Hepatic stellate cell (primary cell): ENCODE results near the gene KLHL22.
"Not testable (repeated sequence)": the region's sequence is repeated elsewhere in the genome, so short reads cannot be mapped to it uniquely, and the experiment has no call there.

Experiments
- DNase-seq: peaks from one replicate; pipeline ENCODE4 v3.0.0; 2011; ENCODE audit warnings: low spot score

KLHL22 gene

GRCh38 chr22:20415699-20416098 is 79.9 kb downstream of the KLHL22 start:
- not testable (repeated sequence) for DNase-seq

- DNase-seq: not testable (repeated sequence)
These were observed 80.4 kb downstream of the KLHL22 start for GRCh38 chr22:20415241-20415640.

GRCh38 chr22:20414450-20414849 is 81.1 kb downstream of the KLHL22 start:
- no peak for DNase-seq

- no peak for DNase-seq
These were observed 81.5 kb downstream of the KLHL22 start for GRCh38 chr22:20414059-20414440.

- DNase-seq: no peak
These were observed 82.2 kb downstream of the KLHL22 start for GRCh38 chr22:20413217-20414058.

- DNase-seq: no peak
These were observed 83.0 kb downstream of the KLHL22 start for GRCh38 chr22:20412474-20413216.

GRCh38 chr22:20409385-20409784 is 86.2 kb downstream of the KLHL22 start:
- not testable (repeated sequence) for DNase-seq

GRCh38 chr22:20408891-20409290 is 86.7 kb downstream of the KLHL22 start:
- no peak for DNase-seq

- DNase-seq: no peak
These were observed 87.8 kb downstream of the KLHL22 start for GRCh38 chr22:20407829-20408228.

GRCh38 chr22:20406686-20407408 is 88.7 kb downstream of the KLHL22 start:
- DNase-seq: no peak

- no peak for DNase-seq
These were observed 89.5 kb downstream of the KLHL22 start for GRCh38 chr22:20405931-20406685.

GRCh38 chr22:20405291-20405930 is 90.2 kb downstream of the KLHL22 start:
- DNase-seq: no peak

- no peak for DNase-seq
These were observed 90.7 kb downstream of the KLHL22 start for GRCh38 chr22:20404881-20405280.

- DNase-seq: no peak
These were observed 91.8 kb downstream of the KLHL22 start for GRCh38 chr22:20403779-20404140.

- DNase-seq: no peak
These were observed 92.4 kb downstream of the KLHL22 start for GRCh38 chr22:20402960-20403778.

- no peak for DNase-seq
These were observed 94.1 kb downstream of the KLHL22 start for GRCh38 chr22:20401376-20402014.

- DNase-seq: no peak
These were observed 94.8 kb downstream of the KLHL22 start for GRCh38 chr22:20400606-20401375.

GRCh38 chr22:20399866-20400605 is 95.6 kb downstream of the KLHL22 start:
- DNase-seq: no peak

GRCh38 chr22:20398420-20398819 is 97.2 kb downstream of the KLHL22 start:
- no peak for DNase-seq
